Ammon's horn (tissue), 1 donor: ENCODE data around the gene RAB13.
A peak's percentile ranks its signal among the peaks of the same experiment; 100 is the strongest.

ENCODE experiments used
- DNase-seq: peaks from one replicate; pipeline ENCODE4 v3.0.0-alpha.2; 2016; ENCODE audit warnings: low spot score

The RAB13 gene

GRCh38 chr1:153977250-153978240 is 8.6 kb downstream of the RAB13 start, which contains the start of gene JTB:
Gene JTB, minus strand, starts transcription at chr1:153977674. Its CDS starts 422 bp downstream, at chr1:153977252.
- peak; percentile 93 for DNase-seq

GRCh38 chr1:153976819-153977249 is 9.3 kb downstream of the RAB13 start:
- no peak for DNase-seq

GRCh38 chr1:153973525-153973924 is 12.6 kb downstream of the RAB13 start:
- no peak for DNase-seq

GRCh38 chr1:153973071-153973470 is 13.1 kb downstream of the RAB13 start:
- no peak for DNase-seq

DNA sequence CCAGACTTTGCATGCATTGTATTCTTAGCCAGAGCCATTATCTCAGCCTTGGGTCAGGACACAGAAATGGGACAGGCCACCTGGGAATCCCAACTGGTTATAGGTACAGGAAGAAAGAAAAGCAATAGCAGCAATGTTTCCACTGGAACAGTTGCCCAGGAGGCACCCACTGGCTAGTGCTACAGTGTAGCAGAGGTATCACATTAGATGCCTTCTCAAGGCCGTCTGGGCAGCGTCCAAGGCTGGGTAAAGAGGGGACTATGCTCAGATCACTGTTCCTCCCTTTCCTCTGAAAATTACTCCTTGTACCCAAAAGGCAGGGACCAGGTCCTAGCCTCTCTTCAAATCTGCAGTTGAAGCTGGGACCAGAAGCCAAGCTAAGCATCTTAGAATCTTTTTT is 15.8 kb downstream of the RAB13 start:
- no peak for DNase-seq

GRCh38 chr1:153968972-153969371 is 17.2 kb downstream of the RAB13 start:
- DNase-seq = no peak

GRCh38 chr1:153968408-153968807 is 17.7 kb downstream of the RAB13 start:
- no peak for DNase-seq

DNA sequence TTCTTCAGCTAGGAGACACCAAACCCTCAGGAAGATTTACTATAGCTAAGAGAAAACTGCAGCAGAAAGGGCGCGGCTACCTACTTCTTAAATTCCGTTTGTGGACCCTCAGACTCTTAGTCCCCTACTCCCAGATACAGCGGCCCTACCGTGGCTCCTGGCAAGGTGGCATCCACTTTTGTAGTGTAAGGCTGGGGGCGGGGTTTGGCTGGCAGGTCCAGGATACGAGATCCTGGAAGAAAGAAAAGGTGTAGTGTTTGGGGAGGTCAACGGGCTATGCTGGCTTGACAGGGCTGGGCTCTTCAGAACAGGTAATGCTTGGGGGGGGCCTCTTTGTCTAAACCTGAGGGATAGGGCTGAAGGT is 18.2 kb downstream of the RAB13 start:
- no peak for DNase-seq

DNA sequence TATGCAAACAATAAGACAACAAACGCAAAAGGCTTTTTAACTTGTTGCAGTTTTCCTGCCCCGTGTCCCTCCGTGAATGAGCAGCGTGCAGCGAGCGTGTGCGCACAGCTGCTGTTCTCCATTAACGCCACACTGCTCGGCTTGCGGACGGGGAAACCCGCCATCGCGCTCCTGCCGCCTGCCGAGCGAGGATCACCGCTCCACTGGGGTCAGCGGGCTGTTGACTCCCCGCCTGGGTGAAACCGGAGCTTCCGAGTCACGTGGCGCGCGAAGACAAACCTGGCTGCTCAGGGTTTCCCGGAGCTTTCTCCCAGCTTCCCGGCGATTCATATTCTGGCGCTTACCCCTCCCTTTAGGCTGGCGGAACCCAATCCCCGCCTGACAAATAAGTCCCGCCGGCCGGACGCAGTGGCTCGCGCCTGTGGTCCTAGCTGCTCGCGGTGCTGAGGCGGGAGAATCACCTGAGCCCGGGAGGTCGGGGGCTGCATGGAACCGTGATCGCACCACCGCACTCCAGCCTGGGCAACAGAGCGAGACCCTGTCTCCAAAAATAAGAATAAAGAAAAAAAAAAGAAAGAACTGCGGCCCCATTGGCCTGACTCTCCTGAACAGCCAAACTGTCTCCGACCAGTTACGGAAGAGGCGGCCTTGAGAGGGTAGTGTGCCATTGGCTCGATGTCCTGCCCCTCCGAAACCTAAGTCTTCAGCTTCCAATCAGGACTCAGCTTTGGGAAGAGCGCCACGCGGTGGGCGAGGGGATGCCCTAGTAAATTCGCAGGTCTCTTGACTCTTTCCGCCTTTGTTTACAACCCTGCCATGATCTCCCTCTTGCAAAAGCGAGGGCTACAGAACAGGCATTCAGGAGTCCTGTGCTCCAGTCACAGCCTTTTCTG is 18.8 kb downstream of the RAB13 start, which contains the start of gene CREB3L4:
Gene CREB3L4, plus strand, starts transcription at position 796 of the 893 bp plus-strand sequence. CDS start 624 bp downstream, outside the sequence.
- peak; percentile 100 for DNase-seq

DNA sequence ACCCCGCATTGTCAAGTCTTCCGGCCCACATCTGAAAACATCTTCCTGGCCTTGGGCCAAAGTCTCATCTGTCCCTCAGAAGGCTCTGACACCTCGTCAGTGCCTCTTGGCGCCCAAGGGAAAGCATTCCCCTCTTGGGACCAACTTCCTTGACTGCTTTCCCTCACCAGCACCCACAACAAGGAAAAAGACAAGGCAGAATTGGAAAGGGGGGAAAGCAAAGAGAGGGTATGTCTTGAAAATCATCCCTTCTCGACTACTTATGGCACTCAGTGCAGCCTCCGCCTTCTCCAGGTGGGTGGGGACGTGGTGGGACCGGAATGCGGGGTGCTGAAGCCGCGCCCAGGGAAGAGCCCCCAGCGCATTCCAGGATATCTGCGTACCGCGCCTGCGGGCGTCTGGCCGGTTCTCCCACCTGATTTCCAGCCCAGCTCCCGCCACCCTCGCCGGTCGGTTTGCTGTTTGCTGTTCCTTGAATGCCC is 22.2 kb downstream of the RAB13 start:
- no peak for DNase-seq

- DNase-seq = peak; percentile 99
These were observed 22.9 kb downstream of the RAB13 start, which contains the start of gene SLC39A1 for GRCh38 chr1:153963030-153963849. Gene SLC39A1, minus strand, starts transcription at chr1:153963537. Its CDS starts 822 bp downstream, at chr1:153962715.

GRCh38 chr1:153962088-153963029 is 23.8 kb downstream of the RAB13 start:
- DNase-seq = no peak

GRCh38 chr1:153961421-153961820 is 24.7 kb downstream of the RAB13 start:
- no peak for DNase-seq

- no peak for DNase-seq
These were observed 25.9 kb downstream of the RAB13 start for GRCh38 chr1:153960206-153960605.

DNA sequence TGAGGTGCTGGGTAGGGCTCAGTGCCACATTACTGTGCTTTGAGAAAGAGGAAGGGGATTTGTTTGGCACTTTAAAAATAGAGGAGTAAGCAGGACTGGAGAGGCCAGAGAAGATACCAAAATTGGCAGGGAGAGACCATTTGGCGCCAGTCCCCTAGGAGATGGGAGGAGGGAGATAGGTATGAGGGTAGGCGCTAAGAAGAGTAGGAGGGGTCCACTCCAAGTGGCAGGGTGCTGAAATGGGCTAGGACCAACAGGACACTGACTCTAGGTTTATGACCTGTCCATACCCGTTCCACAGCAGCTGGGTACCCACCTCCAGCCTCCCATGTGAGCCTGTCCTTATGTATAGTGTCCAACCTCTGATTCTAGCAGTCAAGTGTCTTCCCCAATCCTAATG is 26.7 kb downstream of the RAB13 start:
- DNase-seq = no peak

GRCh38 chr1:153958961-153959260 is 27.2 kb downstream of the RAB13 start:
- no peak for DNase-seq

DNA sequence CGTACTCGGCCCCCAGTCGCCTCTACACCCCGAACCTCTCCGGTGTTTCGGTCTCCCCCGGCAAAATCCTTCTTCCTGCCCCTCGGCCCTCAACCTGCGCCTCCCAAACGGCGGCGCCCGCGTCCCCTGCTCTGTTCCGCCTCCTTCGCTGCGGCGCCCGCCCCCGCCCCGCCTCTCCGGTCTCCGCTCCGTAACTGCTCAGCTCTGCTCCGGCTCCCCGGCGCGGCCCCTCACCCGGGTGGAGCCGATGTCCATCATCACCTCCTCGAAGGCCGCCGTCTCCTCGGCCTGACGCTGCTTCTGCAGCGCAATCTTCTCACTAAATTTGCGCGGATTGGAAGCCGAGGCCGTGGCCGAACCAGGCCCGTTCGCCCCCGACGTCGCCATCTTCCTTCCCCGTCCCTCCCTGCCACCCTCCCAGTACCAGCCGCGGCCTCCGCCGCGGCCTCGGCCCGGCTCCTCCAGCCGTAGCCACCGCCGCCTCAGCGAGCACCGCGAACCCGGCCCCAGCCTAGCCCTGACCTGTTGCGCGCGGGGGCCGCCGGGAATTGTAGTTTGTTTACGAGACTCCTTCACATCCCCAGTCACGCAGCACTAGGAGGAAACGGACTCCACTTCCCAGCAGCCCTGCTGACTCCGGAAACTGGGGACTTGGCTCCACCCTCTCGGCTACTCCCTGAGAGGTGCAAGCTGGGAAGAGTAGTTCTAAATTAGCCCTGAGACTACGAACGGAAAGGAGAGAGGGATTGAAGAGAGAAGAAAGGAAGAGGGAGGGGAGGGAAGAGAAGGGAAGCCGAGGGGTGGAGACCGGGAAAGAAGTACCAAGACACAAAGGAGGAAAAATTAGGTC is 27.8 kb downstream of the RAB13 start, which contains the start of gene CRTC2:
Gene CRTC2, minus strand, starts transcription at position 502 of the 850 bp plus-strand sequence. Its CDS starts 115 bp downstream, at position 387.
- DNase-seq = peak; percentile 99

- no peak for DNase-seq
These were observed 28.4 kb downstream of the RAB13 start for GRCh38 chr1:153957744-153958110.
